ENCODE data around the gene TSEN54.

DNA sequence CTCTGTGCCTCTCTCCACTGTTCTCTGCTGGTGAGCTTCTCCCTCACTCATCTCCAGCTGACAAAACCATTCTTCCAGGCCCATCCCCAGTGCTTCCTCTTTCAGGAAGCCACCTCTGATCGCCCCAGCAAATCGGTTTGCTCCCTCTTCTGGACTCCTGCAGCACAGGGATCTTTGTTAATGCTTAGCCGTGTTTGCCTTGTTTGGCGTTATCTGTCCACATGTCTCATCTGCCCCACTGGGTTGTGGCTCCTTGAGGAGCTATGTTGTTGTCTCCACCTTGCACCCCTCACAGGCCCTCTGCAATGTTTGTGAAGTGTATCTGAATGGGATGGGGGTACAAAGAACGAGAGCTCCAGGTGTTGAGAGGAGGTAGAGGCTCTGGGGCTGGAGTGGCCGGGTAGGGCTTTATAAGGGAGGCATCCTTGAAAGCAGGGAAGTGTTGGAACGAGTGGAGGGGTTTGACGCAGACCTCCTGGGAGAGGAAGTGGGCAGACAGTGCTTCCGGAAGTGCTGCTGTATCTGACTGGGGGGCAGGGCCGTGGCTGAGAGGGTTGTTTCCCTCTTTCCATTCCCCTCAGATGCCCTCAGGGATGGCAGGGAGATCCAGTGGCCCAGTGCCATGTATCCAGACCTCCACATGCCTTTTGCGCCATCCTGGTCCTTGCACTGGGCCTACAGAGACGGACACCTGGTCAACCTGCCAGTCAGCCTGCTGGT lies 28.8 kb upstream of the TSEN54 start:
- no peak for TF ChIP-seq POLR2A (IDR thresholded peaks at IDR 0.05)
- TF ChIP-seq, protein P1, sequence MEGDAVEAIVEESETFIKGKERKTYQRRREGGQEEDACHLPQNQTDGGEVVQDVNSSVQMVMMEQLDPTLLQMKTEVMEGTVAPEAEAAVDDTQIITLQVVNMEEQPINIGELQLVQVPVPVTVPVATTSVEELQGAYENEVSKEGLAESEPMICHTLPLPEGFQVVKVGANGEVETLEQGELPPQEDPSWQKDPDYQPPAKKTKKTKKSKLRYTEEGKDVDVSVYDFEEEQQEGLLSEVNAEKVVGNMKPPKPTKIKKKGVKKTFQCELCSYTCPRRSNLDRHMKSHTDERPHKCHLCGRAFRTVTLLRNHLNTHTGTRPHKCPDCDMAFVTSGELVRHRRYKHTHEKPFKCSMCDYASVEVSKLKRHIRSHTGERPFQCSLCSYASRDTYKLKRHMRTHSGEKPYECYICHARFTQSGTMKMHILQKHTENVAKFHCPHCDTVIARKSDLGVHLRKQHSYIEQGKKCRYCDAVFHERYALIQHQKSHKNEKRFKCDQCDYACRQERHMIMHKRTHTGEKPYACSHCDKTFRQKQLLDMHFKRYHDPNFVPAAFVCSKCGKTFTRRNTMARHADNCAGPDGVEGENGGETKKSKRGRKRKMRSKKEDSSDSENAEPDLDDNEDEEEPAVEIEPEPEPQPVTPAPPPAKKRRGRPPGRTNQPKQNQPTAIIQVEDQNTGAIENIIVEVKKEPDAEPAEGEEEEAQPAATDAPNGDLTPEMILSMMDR (IDR thresholded peaks at IDR 0.05), result no peak
